ENCODE results near the gene AGO3.

Gene AGO3

DNA sequence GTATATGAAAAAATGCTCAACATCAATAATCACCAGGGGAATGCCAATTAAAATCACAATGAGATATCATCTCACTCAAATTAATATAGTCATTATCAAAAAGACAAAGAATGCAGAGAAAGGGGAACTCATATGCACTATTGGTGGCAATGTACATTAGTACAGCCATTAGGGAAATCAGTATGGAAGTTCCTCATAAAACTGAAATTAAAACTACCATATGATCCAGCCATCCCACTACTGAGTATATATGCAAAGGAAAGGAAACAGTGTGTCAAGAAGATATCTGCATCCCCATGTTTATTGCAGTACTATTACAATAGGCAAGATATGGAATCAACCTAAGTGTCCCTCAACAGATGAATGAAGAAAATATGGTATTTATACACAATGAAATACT lies 120.9 kb downstream of the AGO3 start:
- H3K27me3 Mint-ChIP-seq: no peaks in the 10 kb centered on the region
- no peak overlapping the region for H3K4me3 Mint-ChIP-seq
- peaks cover 23% of the 10 kb centered on the region for H3K4me1 Mint-ChIP-seq (ENCODE audit: low read depth)
- H3K36me3 Mint-ChIP-seq (ENCODE audit: low read depth): peaks cover 66% of the 10 kb centered on the region
- H3K27ac Mint-ChIP-seq: peak overlapping the region; percentile 60
- intact Hi-C loops (cut with micrococcal nuclease): no loop called here
- no peaks in the 10 kb centered on the region for H3K9me3 Mint-ChIP-seq

DNA sequence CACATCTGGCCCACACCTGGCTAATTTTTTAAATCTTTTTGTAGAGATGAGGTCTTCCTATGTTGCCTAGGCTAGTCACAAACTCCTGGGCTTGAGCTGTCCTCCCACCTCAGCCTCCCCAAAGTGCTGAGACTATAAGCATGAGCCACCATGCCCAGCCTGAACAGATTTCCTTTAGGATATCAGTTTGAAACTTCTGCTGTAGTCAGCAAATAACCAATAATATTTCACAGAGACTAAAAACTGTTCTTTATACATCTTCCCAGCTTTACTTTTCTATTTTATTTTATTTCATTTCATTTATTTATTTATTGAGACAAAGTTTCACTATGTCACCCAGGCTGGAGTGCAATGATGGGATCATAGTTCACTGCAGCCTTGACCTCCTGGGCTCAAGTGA lies 123.1 kb downstream of the AGO3 start:
- Mint-ChIP-seq H3K9me3 (no peaks in the 10 kb centered on the region), H3K27ac (no peak overlapping the region)

DNA sequence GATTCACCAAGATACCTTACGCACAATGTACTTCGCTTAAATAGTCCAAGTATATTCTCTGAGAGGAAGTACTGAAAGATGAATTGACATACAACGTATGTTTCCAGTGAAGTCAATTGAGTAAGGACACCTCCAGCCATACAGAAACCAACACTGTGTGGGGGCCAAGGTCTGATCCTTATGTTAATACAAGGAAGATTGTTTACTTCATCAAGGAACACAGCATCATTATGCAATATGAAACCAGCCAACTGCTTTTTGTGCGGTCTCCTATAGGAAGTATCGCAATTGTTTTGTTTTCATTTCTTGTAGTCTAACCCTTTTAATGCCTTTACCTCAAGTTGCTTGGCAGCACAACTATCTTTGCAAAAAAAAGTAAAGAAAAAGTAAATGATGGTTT lies 124.8 kb downstream of the AGO3 start:
- no peak overlapping the region for H3K4me3 Mint-ChIP-seq
- no peaks in the 10 kb centered on the region for H3K9me3 Mint-ChIP-seq
- H3K36me3 Mint-ChIP-seq (ENCODE audit: low read depth): peaks cover 35% of the 10 kb centered on the region
- peaks cover 23% of the 10 kb centered on the region for H3K4me1 Mint-ChIP-seq (ENCODE audit: low read depth)
- intact Hi-C loops (cut with micrococcal nuclease): no loop called here
- H3K27ac Mint-ChIP-seq: no peak overlapping the region
- no peaks in the 10 kb centered on the region for H3K27me3 Mint-ChIP-seq

More for the DNA sequence above, 123.1 kb downstream of the AGO3 start:
- Mint-ChIP-seq H3K4me3 (no peak overlapping the region), H3K4me1 (ENCODE audit: low read depth) (peaks cover 23% of the 10 kb centered on the region), H3K36me3 (ENCODE audit: low read depth) (peaks cover 45% of the 10 kb centered on the region), H3K27me3 (no peaks in the 10 kb centered on the region)
- intact Hi-C loops (cut with micrococcal nuclease): no loop called here

DNA sequence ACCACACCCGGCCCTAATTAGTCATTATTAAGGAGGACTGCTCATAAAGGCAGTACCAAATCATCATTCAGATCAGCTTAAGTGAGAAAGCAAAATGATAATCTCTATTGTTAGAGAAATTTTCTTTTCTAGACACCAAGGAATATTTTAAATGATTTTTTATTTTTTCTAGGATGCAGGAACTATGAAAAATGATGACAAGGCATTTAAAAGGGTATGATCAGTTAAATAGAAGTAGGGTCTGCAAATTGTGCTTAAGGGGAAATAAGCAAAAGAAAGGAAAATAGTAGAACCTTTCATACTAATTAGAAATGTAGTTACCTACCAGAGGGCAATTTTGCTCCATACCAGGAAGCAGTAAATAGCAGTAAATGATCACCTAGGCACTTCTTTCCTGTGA lies 131.4 kb downstream of the AGO3 start:
- H3K36me3 Mint-ChIP-seq (ENCODE audit: low read depth): peaks cover 6% of the 10 kb centered on the region
- H3K4me1 Mint-ChIP-seq (ENCODE audit: low read depth): no peaks in the 10 kb centered on the region
- H3K4me3 Mint-ChIP-seq: no peak overlapping the region
- H3K9me3 Mint-ChIP-seq: no peaks in the 10 kb centered on the region
- no peak overlapping the region for H3K27ac Mint-ChIP-seq
- intact Hi-C loops (cut with micrococcal nuclease): no loop called here
- H3K27me3 Mint-ChIP-seq: no peaks in the 10 kb centered on the region

DNA sequence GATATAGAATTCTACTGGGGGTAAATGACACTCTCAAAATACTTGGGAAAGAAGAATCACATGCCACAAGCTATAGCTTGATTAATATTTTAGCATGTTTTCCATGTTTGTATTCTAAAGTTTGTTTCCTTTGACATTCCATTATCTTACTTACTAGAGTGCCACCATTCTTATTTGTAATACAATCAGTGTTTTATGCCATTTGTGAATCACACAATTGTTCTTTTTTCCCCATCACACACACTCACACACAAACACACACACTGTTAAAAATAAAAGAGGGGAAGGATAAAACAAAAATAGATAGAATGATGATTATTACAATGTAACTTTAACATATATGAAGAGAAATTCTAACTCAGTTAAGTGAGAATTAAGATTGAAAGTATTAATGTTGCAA lies 137.0 kb downstream of the AGO3 start:
- H3K27me3 Mint-ChIP-seq: no peaks in the 10 kb centered on the region
- intact Hi-C loops (cut with micrococcal nuclease): no loop called here
- no peak overlapping the region for H3K4me3 Mint-ChIP-seq
- no peaks in the 10 kb centered on the region for H3K4me1 Mint-ChIP-seq (ENCODE audit: low read depth)
- H3K9me3 Mint-ChIP-seq: no peaks in the 10 kb centered on the region
- H3K27ac Mint-ChIP-seq: no peak overlapping the region
- H3K36me3 Mint-ChIP-seq (ENCODE audit: low read depth): no peaks in the 10 kb centered on the region

DNA sequence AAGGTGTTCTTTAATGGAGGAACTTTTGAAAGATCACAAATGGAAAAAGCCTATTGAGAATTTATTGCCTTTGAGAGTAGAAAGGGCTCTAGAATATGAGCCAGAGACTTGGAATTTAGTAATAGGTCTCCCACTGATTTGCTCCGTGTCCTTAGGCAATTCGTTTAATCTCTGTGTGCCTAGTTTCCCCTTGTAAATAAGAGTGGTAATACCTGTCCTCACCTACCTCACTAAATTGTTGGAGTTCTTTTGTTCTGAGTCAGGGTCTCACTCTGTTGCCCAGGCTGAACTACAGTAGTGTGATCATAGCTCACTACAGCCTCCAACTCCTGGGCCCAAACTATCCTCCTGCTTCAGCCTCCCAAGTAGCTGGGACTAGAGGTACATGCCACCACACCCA lies 138.0 kb downstream of the AGO3 start:
- Mint-ChIP-seq H3K36me3 (ENCODE audit: low read depth) (no peaks in the 10 kb centered on the region), H3K4me3 (no peak overlapping the region), H3K4me1 (ENCODE audit: low read depth) (peaks cover 3% of the 10 kb centered on the region), H3K27ac (no peak overlapping the region), H3K27me3 (no peaks in the 10 kb centered on the region), H3K9me3 (no peaks in the 10 kb centered on the region)
- intact Hi-C loops (cut with micrococcal nuclease): no loop called here

DNA sequence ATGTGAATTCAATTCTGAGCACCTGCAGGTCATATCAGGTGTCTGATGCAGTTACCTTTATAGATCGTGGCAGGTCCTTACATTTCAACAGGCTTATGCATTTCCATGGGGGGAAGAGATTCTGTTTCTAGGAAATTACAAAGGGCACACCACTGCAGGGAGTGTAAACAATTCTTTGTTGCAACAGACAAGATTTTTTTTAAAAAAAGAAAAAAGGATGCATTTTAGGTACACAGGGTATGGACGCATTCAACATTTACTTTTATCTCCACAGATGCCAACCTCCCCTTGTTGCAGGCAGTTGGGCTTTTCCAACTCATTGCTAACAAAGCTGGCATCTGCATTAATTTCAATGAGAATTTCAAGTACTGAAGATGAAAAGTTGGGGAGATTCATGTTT lies 139.4 kb downstream of the AGO3 start:
- no peak overlapping the region for H3K27ac Mint-ChIP-seq
- H3K36me3 Mint-ChIP-seq (ENCODE audit: low read depth): no peaks in the 10 kb centered on the region
- no peaks in the 10 kb centered on the region for H3K9me3 Mint-ChIP-seq
- H3K27me3 Mint-ChIP-seq: no peaks in the 10 kb centered on the region
- intact Hi-C loops (cut with micrococcal nuclease): no loop called here
- peaks cover 12% of the 10 kb centered on the region for H3K4me1 Mint-ChIP-seq (ENCODE audit: low read depth)
- no peak overlapping the region for H3K4me3 Mint-ChIP-seq

DNA sequence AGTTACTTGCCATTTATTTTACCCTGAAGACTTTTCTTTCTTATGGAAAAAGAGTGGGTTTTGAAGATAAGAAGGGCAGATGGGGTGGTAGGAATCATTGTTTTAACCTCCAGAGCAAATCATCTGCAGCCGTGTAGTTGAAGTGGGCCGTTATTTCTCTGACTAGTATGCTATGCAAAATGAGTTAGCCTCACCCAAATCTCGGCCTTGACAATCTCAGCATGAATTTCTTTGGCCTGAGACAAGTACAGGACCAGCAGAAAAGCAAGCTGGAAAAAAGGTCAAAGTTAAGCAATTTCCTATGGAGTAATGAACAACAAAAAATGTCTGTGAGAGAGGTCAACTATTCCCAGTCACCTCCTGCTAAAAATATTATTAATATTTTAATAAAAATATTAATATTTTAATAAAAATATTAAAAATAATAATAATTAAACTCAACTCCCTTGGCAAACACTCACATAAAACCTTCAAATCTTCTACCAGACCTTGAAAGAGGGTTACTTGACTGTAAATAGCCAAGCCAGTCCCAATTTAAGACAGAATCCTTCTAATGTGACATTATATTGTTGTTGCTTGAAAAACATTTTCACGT lies 146.2 kb downstream of the AGO3 start:
- Mint-ChIP-seq H3K27ac (no peak overlapping the region), H3K36me3 (ENCODE audit: low read depth) (no peaks in the 10 kb centered on the region), H3K4me3 (no peak overlapping the region), H3K9me3 (no peaks in the 10 kb centered on the region), H3K4me1 (ENCODE audit: low read depth) (peaks cover 12% of the 10 kb centered on the region), H3K27me3 (peaks cover 8% of the 10 kb centered on the region)
- intact Hi-C loops (cut with micrococcal nuclease): no loop called here

DNA sequence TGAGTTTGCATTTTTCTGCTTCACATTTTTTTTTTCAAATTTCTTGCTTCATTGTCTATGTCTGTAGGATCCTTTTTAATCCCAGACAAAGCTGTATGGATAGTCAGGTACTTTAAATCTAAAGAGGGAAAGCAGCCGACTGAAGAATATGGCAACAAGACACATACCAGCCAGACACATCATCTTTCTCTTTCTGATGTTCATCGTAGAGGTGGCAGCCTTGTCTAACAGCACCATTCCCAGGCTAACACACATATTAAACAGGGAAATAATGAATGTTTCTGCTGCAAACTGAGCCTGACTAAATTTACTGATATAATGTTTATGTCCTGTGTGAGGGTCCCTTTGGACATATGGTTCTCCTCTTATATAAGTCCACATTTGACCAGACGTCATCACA lies 149.3 kb downstream of the AGO3 start:
- H3K27ac Mint-ChIP-seq: no peak overlapping the region
- H3K36me3 Mint-ChIP-seq (ENCODE audit: low read depth): no peaks in the 10 kb centered on the region
- intact Hi-C loops (cut with micrococcal nuclease): loop anchor here (10.0 kb wide), 1 partner anchor 145 kb away; the partner anchor contains the start of gene AGO3
- H3K9me3 Mint-ChIP-seq: no peaks in the 10 kb centered on the region
- H3K4me3 Mint-ChIP-seq: no peak overlapping the region
- no peaks in the 10 kb centered on the region for H3K4me1 Mint-ChIP-seq (ENCODE audit: low read depth)
- peaks cover 30% of the 10 kb centered on the region for H3K27me3 Mint-ChIP-seq

DNA sequence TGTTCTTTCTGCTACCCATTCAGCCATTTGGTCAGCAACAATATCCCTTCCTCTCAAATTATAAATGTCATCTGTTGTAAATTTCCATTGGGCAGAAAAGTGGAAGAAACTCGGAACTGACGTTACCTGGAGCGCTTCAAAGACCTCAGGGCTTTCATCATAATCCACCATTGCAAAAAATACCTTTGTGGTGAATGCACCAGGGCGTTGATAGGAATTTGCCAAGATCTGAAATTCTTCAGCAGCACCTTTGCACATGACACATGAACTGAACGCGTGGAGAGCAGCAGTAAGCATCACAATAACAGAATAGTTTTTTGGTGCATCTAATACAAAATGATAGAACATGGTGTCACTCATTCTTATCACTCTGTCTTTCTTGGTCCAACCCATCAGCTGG lies 149.9 kb downstream of the AGO3 start:
- Mint-ChIP-seq H3K4me3 (no peak overlapping the region), H3K27me3 (peaks cover 30% of the 10 kb centered on the region), H3K4me1 (ENCODE audit: low read depth) (no peaks in the 10 kb centered on the region), H3K27ac (no peak overlapping the region), H3K36me3 (ENCODE audit: low read depth) (no peaks in the 10 kb centered on the region), H3K9me3 (no peaks in the 10 kb centered on the region)
- intact Hi-C loops (cut with micrococcal nuclease): loop anchor here (10.0 kb wide), 1 partner anchor 146 kb away; the partner anchor contains the start of gene AGO3

DNA sequence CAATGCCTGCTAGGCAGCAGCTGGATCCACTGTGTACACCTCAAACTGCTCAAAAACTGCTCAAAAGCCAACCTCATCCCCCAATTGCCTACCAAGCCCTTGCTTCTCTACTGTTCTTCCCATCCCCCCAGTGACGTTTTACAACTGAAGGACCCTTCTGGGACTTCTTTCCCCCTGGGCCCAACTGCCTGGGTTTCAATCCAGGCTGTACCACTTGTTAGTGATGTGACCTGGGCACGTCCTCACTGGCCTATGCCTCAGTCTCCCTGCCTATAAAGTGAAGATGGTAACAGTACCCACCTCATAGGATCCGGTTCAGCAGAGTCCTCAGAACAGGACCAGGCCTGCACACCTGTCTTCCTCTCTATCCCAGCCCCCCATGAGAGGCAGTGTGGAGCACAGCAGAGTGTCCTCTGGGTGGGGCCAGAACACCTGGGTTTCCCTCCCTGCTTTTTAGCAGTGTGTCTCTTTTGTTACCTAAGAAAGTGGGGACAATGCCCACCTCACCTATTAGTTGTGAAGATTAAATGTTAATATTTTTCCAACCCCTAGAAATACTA lies 151.1 kb downstream of the AGO3 start:
- H3K27me3 Mint-ChIP-seq: peaks cover 30% of the 10 kb centered on the region
- intact Hi-C loops (cut with micrococcal nuclease): loop anchor here (10.0 kb wide), 1 partner anchor 147 kb away; the partner anchor contains the start of gene AGO3
- no peaks in the 10 kb centered on the region for H3K36me3 Mint-ChIP-seq (ENCODE audit: low read depth)
- H3K27ac Mint-ChIP-seq: no peak overlapping the region
- H3K4me3 Mint-ChIP-seq: no peak overlapping the region
- no peaks in the 10 kb centered on the region for H3K9me3 Mint-ChIP-seq
- no peaks in the 10 kb centered on the region for H3K4me1 Mint-ChIP-seq (ENCODE audit: low read depth)

DNA sequence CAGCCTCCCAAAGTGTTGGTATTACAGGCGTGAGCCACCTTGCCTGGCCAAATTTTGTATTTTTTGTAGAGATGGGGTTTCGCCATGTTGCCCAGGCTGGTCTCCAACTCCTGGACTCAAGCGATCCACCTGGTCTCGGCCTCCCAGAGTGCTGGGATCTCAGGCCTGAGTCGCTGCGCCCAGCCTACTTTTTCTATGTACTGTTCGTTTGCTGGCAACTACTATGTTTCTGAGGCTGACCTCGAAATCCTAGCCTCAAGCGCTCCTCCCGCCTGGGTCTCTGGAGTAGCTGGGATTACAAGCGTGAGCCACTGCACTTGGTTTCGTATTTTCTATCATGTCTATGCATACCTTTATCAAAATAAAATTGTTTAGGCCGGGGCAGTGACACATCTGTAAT lies 152.3 kb downstream of the AGO3 start:
- Mint-ChIP-seq H3K27me3 (peaks cover 30% of the 10 kb centered on the region), H3K36me3 (ENCODE audit: low read depth) (no peaks in the 10 kb centered on the region), H3K4me1 (ENCODE audit: low read depth) (no peaks in the 10 kb centered on the region), H3K9me3 (no peaks in the 10 kb centered on the region), H3K27ac (no peak overlapping the region), H3K4me3 (no peak overlapping the region)
- intact Hi-C loops (cut with micrococcal nuclease): loop anchor here (10.0 kb wide), 1 partner anchor 148 kb away; the partner anchor contains the start of gene AGO3

DNA sequence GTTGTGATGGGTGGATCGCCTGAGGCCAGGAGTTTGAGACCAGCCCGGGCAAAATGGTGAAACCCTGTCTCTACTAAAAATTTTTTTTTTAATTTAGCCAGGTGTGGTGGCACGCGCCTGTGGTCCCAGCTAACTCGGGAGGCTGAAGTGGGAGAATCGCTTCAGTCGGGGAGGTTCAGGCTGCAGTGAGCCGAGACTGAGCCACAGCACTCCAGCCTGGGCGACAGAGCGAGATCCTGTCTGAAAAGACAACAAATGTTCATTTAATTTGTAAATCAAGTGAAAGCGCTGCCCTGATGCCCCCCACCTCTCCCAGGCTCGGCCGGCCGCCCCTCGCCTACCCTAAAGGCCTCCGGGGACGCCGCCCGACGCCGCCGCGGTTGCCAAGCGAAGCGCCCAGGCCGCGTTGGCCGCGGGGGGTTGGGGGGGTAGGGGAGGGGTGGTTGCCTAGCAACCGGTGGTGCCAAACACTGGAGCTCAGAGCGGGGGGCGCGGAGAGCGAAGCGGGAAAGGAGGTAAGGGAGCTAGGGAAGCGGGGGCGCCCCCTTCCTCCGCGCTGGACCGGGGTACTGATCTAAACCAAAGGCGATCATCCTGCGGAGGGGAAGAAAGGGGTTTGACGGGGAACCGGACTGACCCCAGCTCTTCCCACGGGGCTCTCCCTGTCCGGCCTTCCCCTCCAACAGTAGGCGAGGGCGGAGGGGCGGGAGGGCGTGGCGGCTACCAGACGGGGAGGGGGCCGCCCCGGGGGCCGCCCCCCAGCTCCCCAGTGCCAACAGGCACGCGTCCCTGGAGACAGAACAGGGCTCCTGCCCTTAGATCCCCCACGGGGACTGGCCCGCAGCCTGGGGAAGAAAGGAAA lies 153.0 kb downstream of the AGO3 start, which contains the start of gene TEKT2:
TEKT2 (plus strand) TSS at position 460 of the 862 bp plus-strand sequence. CDS start 828 bp downstream, outside the sequence.
- H3K27ac Mint-ChIP-seq: peak within 1 kb of the TSS; percentile 34
- H3K4me1 Mint-ChIP-seq (ENCODE audit: low read depth): no peaks in the 10 kb centered on the region
- H3K36me3 Mint-ChIP-seq (ENCODE audit: low read depth): peaks cover 3% of the 10 kb centered on the region
- intact Hi-C loops (cut with micrococcal nuclease): loop anchor here (10.0 kb wide), 1 partner anchor 149 kb away; the partner anchor contains the start of gene AGO3
- peaks cover 30% of the 10 kb centered on the region for H3K27me3 Mint-ChIP-seq
- H3K4me3 Mint-ChIP-seq: peak within 1 kb of the TSS; percentile 71
- no peaks in the 10 kb centered on the region for H3K9me3 Mint-ChIP-seq
